HEK293T (cell line): Measurements from ENCODE around the gene RPL36AL.

Experiments used
- CTCF ChIA-PET: fragments of 350-600 bp; formaldehyde crosslinking; extraction: SDS; loops from one replicate; lab custom pipeline; 2021; ENCODE audit warnings: antibody characterized with exemption, inconsistent platforms; lab: Yijun Ruan, JAX
- POLR2A ChIA-PET: fragments of 350-600 bp; formaldehyde crosslinking; extraction: SDS; loops from one replicate; lab custom pipeline; 2020; ENCODE audit warnings: antibody characterized with exemption, inconsistent platforms; lab: Yijun Ruan, JAX
- DNase-seq: peaks from one replicate; pipeline ENCODE4 v3.0.0; 2012; ENCODE audit warnings: mixed read lengths; ENCODE audit errors: extremely low spot score
- ARNT ChIP-seq: fragments of 450-650 bp; IDR thresholded peaks from 2 replicates; pipeline ENCODE4 v1.6.1; 2017; ENCODE audit warnings: mild to moderate bottlenecking
- BHLHE40 ChIP-seq: fragments of 450-650 bp; IDR thresholded peaks from 2 replicates; pipeline ENCODE4 v1.6.1; 2016; ENCODE audit warnings: mild to moderate bottlenecking, moderate library complexity, borderline replicate concordance
- CTBP1 ChIP-seq: fragments of 450-650 bp; IDR thresholded peaks from 2 replicates; pipeline ENCODE4 v1.6.1; 2016; ENCODE audit warnings: borderline replicate concordance
- ELF4 ChIP-seq: fragments of 450-650 bp; IDR thresholded peaks from 2 replicates; pipeline ENCODE4 v1.6.1; 2017; ENCODE audit warnings: antibody characterized with exemption
- FOXA1 ChIP-seq: fragments of 450-650 bp; IDR thresholded peaks from 2 replicates; pipeline ENCODE4 v1.6.1; 2016; ENCODE audit warnings: mild to moderate bottlenecking
- FOXK2 ChIP-seq: fragments of 450-650 bp; IDR thresholded peaks from 2 replicates; pipeline ENCODE4 v1.6.1; 2016; ENCODE audit warnings: mild to moderate bottlenecking
- FOXM1 ChIP-seq: fragments of 450-650 bp; IDR thresholded peaks from 2 replicates; pipeline ENCODE4 v1.6.1; 2017; ENCODE audit warnings: mild to moderate bottlenecking, borderline replicate concordance
- HDGF ChIP-seq: fragments of 450-650 bp; IDR thresholded peaks from 2 replicates; pipeline ENCODE4 v1.6.1; 2017; ENCODE audit warnings: antibody characterized with exemption, borderline replicate concordance
- L3MBTL2 ChIP-seq: fragments of 450-650 bp; conservative IDR thresholded peaks from 2 replicates; pipeline ENCODE4 v1.6.1; 2016; ENCODE audit warnings: mild to moderate bottlenecking
- LEF1 ChIP-seq: fragments of 450-650 bp; IDR thresholded peaks from 2 replicates; pipeline ENCODE4 v1.6.1; 2017; ENCODE audit warnings: mild to moderate bottlenecking, borderline replicate concordance
- NFRKB ChIP-seq: fragments of 450-650 bp; IDR thresholded peaks from 2 replicates; pipeline ENCODE4 v1.6.1; 2016; ENCODE audit warnings: mild to moderate bottlenecking, moderate library complexity
- PKNOX1 ChIP-seq: fragments of 450-650 bp; IDR thresholded peaks from 2 replicates; pipeline ENCODE4 v1.6.1; 2016
- SP1 ChIP-seq: fragments of 450-650 bp; IDR thresholded peaks from 2 replicates; pipeline ENCODE4 v1.6.1; 2017
- SUZ12 ChIP-seq: fragments of 450-650 bp; IDR thresholded peaks from 2 replicates; pipeline ENCODE4 v1.6.1; 2016; ENCODE audit warnings: mild to moderate bottlenecking
- TARDBP ChIP-seq: fragments of 450-650 bp; IDR thresholded peaks from 2 replicates; pipeline ENCODE4 v1.6.1; 2016
- ZNF384 ChIP-seq: fragments of 450-650 bp; IDR thresholded peaks from 2 replicates; pipeline ENCODE4 v1.6.1; 2016

The RPL36AL gene

GRCh38 chr14:49581209-49582112 lies 39.0 kb downstream of the RPL36AL start:
- no peak for TF ChIP-seq SP1
- DNase-seq = no peak
- ChIA-PET POLR2A (interaction anchor here (1.2 kb wide), 1 partner anchor 14 kb away, joined by 3 read pairs; no protein-coding TSS in a partner anchor), CTCF (interaction anchor here (0.5 to 0.6 kb wide), 2 partner anchors 114 to 459 kb away, joined by 3 to 5 read pairs; no protein-coding TSS in a partner anchor)

- no peak for DNase-seq
- TF ChIP-seq CTBP1 = no peak
- TF ChIP-seq FOXA1 = no peak
- TF ChIP-seq FOXM1 = no peak
- no peak for TF ChIP-seq L3MBTL2
- TF ChIP-seq SUZ12 = no peak
- POLR2A ChIA-PET = interaction anchor here (1.2 to 1.3 kb wide), 2 partner anchors 41 to 54 kb away, joined by 3 to 4 read pairs; partner anchors contain the start of genes MGAT2 and RPL36AL
- CTCF ChIA-PET = interaction anchor here (0.7 kb wide), 1 partner anchor 761 kb away, joined by 3 read pairs; no protein-coding TSS in a partner anchor
Measured at GRCh38 chr14:49579841-49580240, 40.6 kb downstream of the RPL36AL start.

- ChIA-PET POLR2A (interaction anchor here (1.0 to 1.4 kb wide), 2 partner anchors 8 to 42 kb away, joined by 3 to 5 read pairs; partner anchors contain the start of genes RPL36AL and RPS29), CTCF (interaction anchor here (0.5 kb wide), 1 partner anchor 209 kb away, joined by 3 read pairs; no protein-coding TSS in a partner anchor)
- no peak for TF ChIP-seq HDGF
- no peak for TF ChIP-seq SP1
- TF ChIP-seq SUZ12 = no peak
- no peak for TF ChIP-seq L3MBTL2
- TF ChIP-seq FOXM1 = no peak
- no peak for TF ChIP-seq CTBP1
- no peak for TF ChIP-seq ZNF384
- TF ChIP-seq TARDBP = no peak
- TF ChIP-seq FOXK2 = no peak
- no peak for TF ChIP-seq BHLHE40
- no peak for DNase-seq
Measured at GRCh38 chr14:49578141-49578540, 42.3 kb downstream of the RPL36AL start.

- no peak for DNase-seq
- TF ChIP-seq L3MBTL2 (no peak), HDGF (no peak), SP1 (no peak), SUZ12 (no peak), ARNT (no peak), FOXM1 (no peak), FOXA1 (no peak), ZNF384 (no peak)
- CTCF ChIA-PET = no interaction called here
- POLR2A ChIA-PET = no interaction called here
Measured at GRCh38 chr14:49574038-49574437, 46.4 kb downstream of the RPL36AL start.

GRCh38 chr14:49569281-49569680 lies 51.1 kb downstream of the RPL36AL start:
- DNase-seq = no peak
- POLR2A ChIA-PET = no interaction called here
- TF ChIP-seq L3MBTL2 (no peak), FOXA1 (no peak), PKNOX1 (no peak), ELF4 (no peak), HDGF (no peak), ARNT (no peak), TARDBP (no peak), NFRKB (no peak), FOXM1 (no peak), SUZ12 (no peak), BHLHE40 (no peak), SP1 (no peak), CTBP1 (no peak), ZNF384 (no peak), LEF1 (no peak)
- CTCF ChIA-PET = no interaction called here
